HEK293T (cell line): ENCODE data around the gene LTBP4.

Experiments
- CTCF ChIA-PET: fragments of 350-600 bp; formaldehyde crosslinking; extraction: SDS; loops from one replicate; lab custom pipeline; 2021; ENCODE audit warnings: antibody characterized with exemption, inconsistent platforms; lab: Yijun Ruan, JAX
- POLR2A ChIA-PET: fragments of 350-600 bp; formaldehyde crosslinking; extraction: SDS; loops from one replicate; lab custom pipeline; 2020; ENCODE audit warnings: antibody characterized with exemption, inconsistent platforms; lab: Yijun Ruan, JAX
- DNase-seq: peaks from one replicate; pipeline ENCODE4 v3.0.0; 2012; ENCODE audit warnings: mixed read lengths; ENCODE audit errors: extremely low spot score
- ARNT ChIP-seq: fragments of 450-650 bp; IDR thresholded peaks from 2 replicates; pipeline ENCODE4 v1.6.1; 2017; ENCODE audit warnings: mild to moderate bottlenecking
- BHLHE40 ChIP-seq: fragments of 450-650 bp; IDR thresholded peaks from 2 replicates; pipeline ENCODE4 v1.6.1; 2016; ENCODE audit warnings: mild to moderate bottlenecking, moderate library complexity, borderline replicate concordance
- CTBP1 ChIP-seq: fragments of 450-650 bp; IDR thresholded peaks from 2 replicates; pipeline ENCODE4 v1.6.1; 2016; ENCODE audit warnings: borderline replicate concordance
- ELF4 ChIP-seq: fragments of 450-650 bp; IDR thresholded peaks from 2 replicates; pipeline ENCODE4 v1.6.1; 2017; ENCODE audit warnings: antibody characterized with exemption
- FOXA1 ChIP-seq: fragments of 450-650 bp; IDR thresholded peaks from 2 replicates; pipeline ENCODE4 v1.6.1; 2016; ENCODE audit warnings: mild to moderate bottlenecking
- FOXK2 ChIP-seq: fragments of 450-650 bp; IDR thresholded peaks from 2 replicates; pipeline ENCODE4 v1.6.1; 2016; ENCODE audit warnings: mild to moderate bottlenecking
- FOXM1 ChIP-seq: fragments of 450-650 bp; IDR thresholded peaks from 2 replicates; pipeline ENCODE4 v1.6.1; 2017; ENCODE audit warnings: mild to moderate bottlenecking, borderline replicate concordance
- HDGF ChIP-seq: fragments of 450-650 bp; IDR thresholded peaks from 2 replicates; pipeline ENCODE4 v1.6.1; 2017; ENCODE audit warnings: antibody characterized with exemption, borderline replicate concordance
- L3MBTL2 ChIP-seq: fragments of 450-650 bp; conservative IDR thresholded peaks from 2 replicates; pipeline ENCODE4 v1.6.1; 2016; ENCODE audit warnings: mild to moderate bottlenecking
- LEF1 ChIP-seq: fragments of 450-650 bp; IDR thresholded peaks from 2 replicates; pipeline ENCODE4 v1.6.1; 2017; ENCODE audit warnings: mild to moderate bottlenecking, borderline replicate concordance
- NFRKB ChIP-seq: fragments of 450-650 bp; IDR thresholded peaks from 2 replicates; pipeline ENCODE4 v1.6.1; 2016; ENCODE audit warnings: mild to moderate bottlenecking, moderate library complexity
- PKNOX1 ChIP-seq: fragments of 450-650 bp; IDR thresholded peaks from 2 replicates; pipeline ENCODE4 v1.6.1; 2016
- SP1 ChIP-seq: fragments of 450-650 bp; IDR thresholded peaks from 2 replicates; pipeline ENCODE4 v1.6.1; 2017
- SUZ12 ChIP-seq: fragments of 450-650 bp; IDR thresholded peaks from 2 replicates; pipeline ENCODE4 v1.6.1; 2016; ENCODE audit warnings: mild to moderate bottlenecking
- TARDBP ChIP-seq: fragments of 450-650 bp; IDR thresholded peaks from 2 replicates; pipeline ENCODE4 v1.6.1; 2016
- ZNF384 ChIP-seq: fragments of 450-650 bp; IDR thresholded peaks from 2 replicates; pipeline ENCODE4 v1.6.1; 2016

The LTBP4 gene

GRCh38 chr19:40592170-40592569 lies 9.0 kb upstream of the LTBP4 start:
- ChIA-PET POLR2A (interaction anchor here (0.6 kb wide), 1 partner anchor 13 kb away, joined by 3 read pairs; no protein-coding TSS in a partner anchor), CTCF (interaction anchor here (0.6 kb wide), 1 partner anchor 622 kb away, joined by 3 read pairs; no protein-coding TSS in a partner anchor)
- no peak for TF ChIP-seq LEF1
- TF ChIP-seq FOXM1, result no peak
- no peak for TF ChIP-seq ELF4
- no peak for TF ChIP-seq FOXK2
- no peak for TF ChIP-seq PKNOX1
- TF ChIP-seq FOXA1, result no peak
- no peak for TF ChIP-seq ARNT
- no peak for TF ChIP-seq L3MBTL2
- TF ChIP-seq SUZ12, result no peak
- no peak for DNase-seq

GRCh38 chr19:40594255-40594654 lies 6.9 kb upstream of the LTBP4 start:
- POLR2A ChIA-PET, result interaction anchor here (1.4 kb wide), 2 partner anchors 15 to 23 kb away, joined by 5 read pairs; no protein-coding TSS in a partner anchor
- CTCF ChIA-PET, result no interaction called here
- DNase-seq, result no peak

GRCh38 chr19:40594657-40595091 lies 6.5 kb upstream of the LTBP4 start:
- TF ChIP-seq ARNT (no peak), TARDBP (no peak), ELF4 (no peak), L3MBTL2 (no peak), FOXK2 (no peak), SP1 (no peak), ZNF384 (no peak), HDGF (no peak), SUZ12 (no peak), FOXA1 (no peak), CTBP1 (no peak), NFRKB (no peak)
- ChIA-PET CTCF (interaction anchor here (0.8 to 1.2 kb wide), 2 partner anchors 40 to 46 kb away, joined by 3 read pairs; no protein-coding TSS in a partner anchor), POLR2A (interaction anchor here (1.4 kb wide), 2 partner anchors 16 to 24 kb away, joined by 5 read pairs; no protein-coding TSS in a partner anchor)
- no peak for DNase-seq

More at GRCh38 chr19:40594255-40594654, 6.9 kb upstream of the LTBP4 start:
- TF ChIP-seq TARDBP (no peak), LEF1 (no peak), FOXK2 (no peak)

GRCh38 chr19:40596608-40597328 lies 4.4 kb upstream of the LTBP4 start:
- CTCF ChIA-PET, result no interaction called here

GRCh38 chr19:40597329-40597838 lies 3.8 kb upstream of the LTBP4 start:
- POLR2A ChIA-PET, result no interaction called here
- no peak for DNase-seq
- TF ChIP-seq SUZ12, result no peak
- no peak for TF ChIP-seq CTBP1
- TF ChIP-seq SP1, result no peak
- TF ChIP-seq NFRKB, result no peak
- no peak for TF ChIP-seq PKNOX1
- TF ChIP-seq ZNF384, result no peak
- CTCF ChIA-PET, result no interaction called here

More at GRCh38 chr19:40596608-40597328, 4.4 kb upstream of the LTBP4 start:
- POLR2A ChIA-PET, result no interaction called here
- peak; percentile 79 for DNase-seq
- TF ChIP-seq CTBP1 (no peak), ZNF384 (no peak), FOXK2 (no peak), FOXM1 (no peak), FOXA1 (no peak), ELF4 (no peak), PKNOX1 (peak; percentile 71), SUZ12 (no peak), ARNT (no peak), TARDBP (no peak), L3MBTL2 (peak; percentile 85)

- DNase-seq, result peak; percentile 79
- ChIA-PET POLR2A (interaction anchor here (0.8 to 1.6 kb wide), 7 partner anchors 21 to 134 kb away, joined by 3 to 7 read pairs (median 4); partner anchors contain the start of gene BLVRB), CTCF (interaction anchor here (0.9 to 1.3 kb wide), 4 partner anchors 48 to 303 kb away, joined by 3 to 10 read pairs (median 4); no protein-coding TSS in a partner anchor)
- TF ChIP-seq CTBP1, result peak; percentile 52; the same call in 1 of the 2 replicates
- no peak for TF ChIP-seq ELF4
- TF ChIP-seq FOXA1, result no peak
- TF ChIP-seq HDGF, result no peak
- no peak; the same call in 1 of the 2 replicates for TF ChIP-seq BHLHE40
- TF ChIP-seq LEF1, result no peak
- TF ChIP-seq FOXM1, result peak; percentile 84; the same call in 1 of the 2 replicates
- TF ChIP-seq TARDBP, result no peak
- TF ChIP-seq NFRKB, result no peak
- TF ChIP-seq SUZ12, result no peak
- TF ChIP-seq FOXK2, result no peak
- no peak for TF ChIP-seq ZNF384
- TF ChIP-seq L3MBTL2, result peak; percentile 67
- TF ChIP-seq SP1, result no peak
Observed at GRCh38 chr19:40598121-40598917, 2.9 kb upstream of the LTBP4 start.
